HCT116 (cell line): ENCODE data around the gene AHSA1. TPM values are rescaled to one million over a fixed set of nuclear protein-coding genes. Genes with fewer than 3 reads are reported as not detected.

Experiments
- ATAC-seq: fragments of 200-7000 bp; cut with Tn5 transposase; 2 replicates; pipeline ENCODE4 v1.9.1; 2020; ENCODE audit warnings: mild to moderate bottlenecking, moderate library complexity
- BruUV-seq: library from RNA; stranded (reverse); fragments of 400-500 nt; replicated peaks from 2 replicates; lab custom pipeline; 2021; lab: Mats Ljungman, UMichigan
- CTCF ChIA-PET: fragments of 300-600 bp; sonication (Branson Sonifier 250); formaldehyde crosslinking; loops from one replicate; lab custom pipeline; 2021; ENCODE audit warnings: antibody characterized with exemption; lab: Charles Lee
- POLR2A ChIA-PET: fragments of 300-600, 350-600 bp; sonication (Branson Sonifier 250); formaldehyde crosslinking; loops from one replicate; lab custom pipeline; 2021; ENCODE audit warnings: antibody characterized with exemption; lab: Charles Lee
- RAD21 ChIA-PET, 2 experiments: fragments of 300-600 bp; sonication (Branson Sonifier 250); formaldehyde crosslinking; loops; one replicate each; lab custom pipeline; 2023; ENCODE audit warnings: low total read pairs in 2 of 2; ENCODE audit not compliant: uncharacterized antibody in 2 of 2, unreplicated experiment in 2 of 2, low non-redundant PET in 1 of 2; lab: Charles Lee
- DNase-seq: peaks from one replicate; pipeline ENCODE4 v3.0.0-alpha.2; 2010; ENCODE audit warnings: low read depth, low spot score
- H2AFZ ChIP-seq: fragments of 200-600 bp; shearing (Covaris generic), sonication (generic); 2 replicates; pipeline ENCODE4 v1.6.1; 2017; ENCODE audit warnings: low read depth, mixed run types, mixed read lengths, antibody characterized with exemption, low read length; ENCODE audit not compliant: poor library complexity, severe bottlenecking
- H3K27ac ChIP-seq: 2 replicates; pipeline ENCODE4 v1.5.1; 2012; ENCODE audit warnings: low read depth, low read length
- H3K27me3 ChIP-seq: fragments of 200-600 bp; sonication (generic); 2 replicates; pipeline ENCODE4 v1.6.1; 2016; ENCODE audit warnings: mixed run types, low read length, mixed read lengths; ENCODE audit not compliant: insufficient read depth
- H3K36me3 ChIP-seq, 2 experiments: fragments of 200-500 bp in 1 of 2; fragments of 200-600 bp in 1 of 2; sonication (Bioruptor generic) in 1 of 2; sonication (generic) in 1 of 2; 2 replicates each; pipeline versions ENCODE4 v1.5.1 to v1.6.1; 2014 to 2016; ENCODE audit warnings: low read length in 2 of 2, inconsistent platforms in 1 of 2, mixed read lengths in 1 of 2, mixed run types in 1 of 2; ENCODE audit not compliant: insufficient read depth in 2 of 2, control insufficient read depth in 1 of 2
- H3K4me1 ChIP-seq, 2 experiments: fragments of 200-600 bp in 1 of 2; sonication (generic) in 1 of 2; 2 replicates each; pipeline versions ENCODE4 v1.5.1 to v1.6.1; 2012 to 2017; ENCODE audit warnings: low read length in 2 of 2, inconsistent platforms in 1 of 2, mild to moderate bottlenecking in 1 of 2, mixed read lengths in 1 of 2, mixed run types in 1 of 2, moderate library complexity in 1 of 2; ENCODE audit not compliant: insufficient read depth in 2 of 2, control insufficient read depth in 1 of 2
- H3K4me2 ChIP-seq: fragments of 200-600 bp; sonication (generic); 2 replicates; pipeline ENCODE4 v1.6.1; 2017; ENCODE audit warnings: mixed run types, low read length, mixed read lengths
- H3K4me3 ChIP-seq, 2 experiments: fragments of 200-600 bp in 1 of 2; sonication (generic) in 1 of 2; replicated peaks in 1 of 2; 2 replicates each; pipeline ENCODE4 v1.5.1; 2011 to 2016; ENCODE audit warnings: low read length in 2 of 2, control low read depth in 1 of 2, low read depth in 1 of 2, mild to moderate bottlenecking in 1 of 2, mixed read lengths in 1 of 2, mixed run types in 1 of 2
- H3K79me2 ChIP-seq: fragments of 200-600 bp; sonication (generic); 2 replicates; pipeline ENCODE4 v1.6.1; 2017; ENCODE audit warnings: mild to moderate bottlenecking, mixed run types, low read length, moderate library complexity, mixed read lengths; ENCODE audit not compliant: insufficient read depth
- H3K9ac ChIP-seq: fragments of 200-600 bp; sonication (generic); 2 replicates; pipeline ENCODE4 v1.6.1; 2016; ENCODE audit warnings: low read length, mixed read lengths
- H3K9me2 ChIP-seq: fragments of 200-600 bp; sonication (generic), shearing (Covaris generic); 2 replicates; pipeline ENCODE4 v1.6.1; 2017; ENCODE audit warnings: mixed run types, mild to moderate bottlenecking, moderate library complexity; ENCODE audit not compliant: insufficient read depth
- H3K9me3 ChIP-seq, 2 experiments: fragments of 200-500 bp in 1 of 2; fragments of 200-600 bp in 1 of 2; sonication (Bioruptor generic) in 1 of 2; sonication (generic) in 1 of 2; 2 replicates each; pipeline ENCODE4 v1.6.1; 2014 to 2017; ENCODE audit warnings: low read length in 2 of 2, mixed read lengths in 2 of 2, inconsistent platforms in 1 of 2, low read depth in 1 of 2, mild to moderate bottlenecking in 1 of 2, mixed run types in 1 of 2, moderate library complexity in 1 of 2; ENCODE audit not compliant: control insufficient read depth in 1 of 2, insufficient read depth in 1 of 2
- H4K20me1 ChIP-seq: fragments of 200-600 bp; sonication (generic), shearing (Covaris generic); 2 replicates; pipeline ENCODE4 v1.6.1; 2017; ENCODE audit warnings: mixed run types, mild to moderate bottlenecking, moderate library complexity; ENCODE audit not compliant: insufficient read depth
- CEBPB ChIP-seq: IDR thresholded peaks from 2 replicates; pipeline ENCODE4 v1.6.1; 2012; ENCODE audit warnings: low read depth
- EGR1 ChIP-seq: IDR thresholded peaks from 2 replicates; pipeline ENCODE4 v1.6.1; 2012; ENCODE audit warnings: low read depth
- FOSL1 ChIP-seq: IDR thresholded peaks from 2 replicates; pipeline ENCODE4 v1.6.1; 2012; ENCODE audit warnings: low read depth
- JUND ChIP-seq: IDR thresholded peaks from 2 replicates; pipeline ENCODE4 v1.6.1; 2012
- POLR2AphosphoS5 ChIP-seq: IDR thresholded peaks from 2 replicates; pipeline ENCODE4 v1.6.1; 2011; ENCODE audit warnings: mild to moderate bottlenecking, low read depth, low read length, moderate library complexity
- RAD21 ChIP-seq: IDR thresholded peaks from 2 replicates; pipeline ENCODE4 v1.6.1; 2012; ENCODE audit warnings: low read depth, mild to moderate bottlenecking
- SIN3A ChIP-seq: IDR thresholded peaks from 2 replicates; pipeline ENCODE4 v1.6.1; 2012; ENCODE audit warnings: low read depth
- TCF7L2 ChIP-seq: IDR thresholded peaks from 2 replicates; pipeline ENCODE4 v1.7.0; 2011; ENCODE audit warnings: borderline replicate concordance, inconsistent platforms; ENCODE audit not compliant: insufficient read depth, insufficient read length; ENCODE audit errors: extremely low read depth
- ZFX ChIP-seq: fragments of 450-650 bp; IDR thresholded peaks from 2 replicates; pipeline ENCODE4 v1.6.1; 2017
- intact Hi-C: fragments of 100-400 bp; cut with micrococcal nuclease; formaldehyde crosslinking; loops from 2 replicates; pipeline ENCODE4 v1.10.0; 2022
- total RNA-seq: library from RNA; stranded (reverse); gene quantifications from one replicate; pipeline ENCODE4 v1.2.1, GENCODE V29; 2021; ENCODE audit not compliant: unreplicated experiment
- TF ChIP-seq, protein P1 (sequence below), 3 experiments: fragments of 200-600 bp in 1 of 3; sonication (generic) in 1 of 3; IDR thresholded peaks in 2 of 3; conservative IDR thresholded peaks in 1 of 3; 2 replicates each; pipeline ENCODE4 v1.5.1; 2012 to 2017; ENCODE audit warnings: low read depth in 2 of 3, low read length in 2 of 3, antibody characterized with exemption in 1 of 3, borderline replicate concordance in 1 of 3, control low read depth in 1 of 3, mild to moderate bottlenecking in 1 of 3, mixed read lengths in 1 of 3, mixed run types in 1 of 3, moderate library complexity in 1 of 3; ENCODE audit not compliant: insufficient read depth in 1 of 3
- TF ChIP-seq, protein P2 (sequence below): IDR thresholded peaks from 2 replicates; pipeline ENCODE4 v1.6.1; 2012

Gene AHSA1
- total RNA-seq, 1 experiment from 2014 or later: 222 TPM

DNA sequence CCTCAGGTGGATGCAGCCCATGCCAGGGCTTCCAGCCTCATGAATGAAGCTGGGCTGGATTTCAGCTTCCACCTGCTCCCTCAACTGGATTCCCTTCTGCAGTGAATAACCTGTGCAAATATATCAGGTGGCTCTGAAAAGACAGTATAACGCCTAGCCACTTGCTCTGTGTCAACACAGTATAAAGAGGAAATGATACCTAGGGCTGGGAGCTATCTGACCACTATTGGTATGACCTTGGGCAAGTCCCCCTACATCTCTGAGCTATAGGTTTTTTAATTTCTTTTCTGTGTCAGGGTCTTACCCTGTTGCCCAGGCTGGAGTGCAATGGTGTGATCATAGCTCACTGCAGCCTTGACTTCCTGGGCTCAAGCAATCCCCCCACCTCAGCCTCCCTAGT is 20.9 kb downstream of the AHSA1 start:
- Histone ChIP-seq H2AFZ (no peak overlapping the region), H3K27me3 (no peaks in the 10 kb centered on the region), H3K4me3 (no peak overlapping the region), H3K9me2 (no peaks in the 10 kb centered on the region), H3K9ac (no peak overlapping the region), H3K36me3 (no peaks in the 10 kb centered on the region), H4K20me1 (no peaks in the 10 kb centered on the region), H3K4me1 (no peaks in the 10 kb centered on the region), H3K79me2 (no peaks in the 10 kb centered on the region), H3K9me3 (no peaks in the 10 kb centered on the region), H3K27ac (no peak overlapping the region), H3K4me2 (no peak overlapping the region)
- RAD21 ChIA-PET: no interaction called here
- no TSS peak for BruUV-seq
- TF ChIP-seq FOSL1 (no peak), CEBPB (no peak), JUND (no peak), ZFX (no peak), RAD21 (no peak), TCF7L2 (no peak), POLR2AphosphoS5 (no peak), SIN3A (no peak), EGR1 (no peak)
- TF ChIP-seq, protein P1, sequence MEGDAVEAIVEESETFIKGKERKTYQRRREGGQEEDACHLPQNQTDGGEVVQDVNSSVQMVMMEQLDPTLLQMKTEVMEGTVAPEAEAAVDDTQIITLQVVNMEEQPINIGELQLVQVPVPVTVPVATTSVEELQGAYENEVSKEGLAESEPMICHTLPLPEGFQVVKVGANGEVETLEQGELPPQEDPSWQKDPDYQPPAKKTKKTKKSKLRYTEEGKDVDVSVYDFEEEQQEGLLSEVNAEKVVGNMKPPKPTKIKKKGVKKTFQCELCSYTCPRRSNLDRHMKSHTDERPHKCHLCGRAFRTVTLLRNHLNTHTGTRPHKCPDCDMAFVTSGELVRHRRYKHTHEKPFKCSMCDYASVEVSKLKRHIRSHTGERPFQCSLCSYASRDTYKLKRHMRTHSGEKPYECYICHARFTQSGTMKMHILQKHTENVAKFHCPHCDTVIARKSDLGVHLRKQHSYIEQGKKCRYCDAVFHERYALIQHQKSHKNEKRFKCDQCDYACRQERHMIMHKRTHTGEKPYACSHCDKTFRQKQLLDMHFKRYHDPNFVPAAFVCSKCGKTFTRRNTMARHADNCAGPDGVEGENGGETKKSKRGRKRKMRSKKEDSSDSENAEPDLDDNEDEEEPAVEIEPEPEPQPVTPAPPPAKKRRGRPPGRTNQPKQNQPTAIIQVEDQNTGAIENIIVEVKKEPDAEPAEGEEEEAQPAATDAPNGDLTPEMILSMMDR (IDR thresholded peaks at IDR 0.05 in 2 of 3, conservative IDR thresholded peaks at IDR 0.05 in 1 of 3; ENCODE audit: borderline replicate concordance in 1 of 3, insufficient read depth in 1 of 3, low read depth in 2 of 3, low read length in 2 of 3): no peak
- TF ChIP-seq, protein P2, sequence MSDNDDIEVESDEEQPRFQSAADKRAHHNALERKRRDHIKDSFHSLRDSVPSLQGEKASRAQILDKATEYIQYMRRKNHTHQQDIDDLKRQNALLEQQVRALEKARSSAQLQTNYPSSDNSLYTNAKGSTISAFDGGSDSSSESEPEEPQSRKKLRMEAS: no peak
- no peak for DNase-seq
- intact Hi-C loops: no loop called here
- CTCF ChIA-PET: no interaction called here
- ATAC-seq: no peak
- POLR2A ChIA-PET: no interaction called here
